ENCODE measurements around the gene NCBP1. TPM values are rescaled to one million over a fixed set of nuclear protein-coding genes. Genes with fewer than 3 reads are reported as not detected.

NCBP1 gene
- total and polyA plus RNA-seq, 9 of the 15 experiments (the other 6 are each of a cell fraction or from before 2014, with no cell fraction given) = 29.4 to 69.7 (median 57.5) TPM

DNA sequence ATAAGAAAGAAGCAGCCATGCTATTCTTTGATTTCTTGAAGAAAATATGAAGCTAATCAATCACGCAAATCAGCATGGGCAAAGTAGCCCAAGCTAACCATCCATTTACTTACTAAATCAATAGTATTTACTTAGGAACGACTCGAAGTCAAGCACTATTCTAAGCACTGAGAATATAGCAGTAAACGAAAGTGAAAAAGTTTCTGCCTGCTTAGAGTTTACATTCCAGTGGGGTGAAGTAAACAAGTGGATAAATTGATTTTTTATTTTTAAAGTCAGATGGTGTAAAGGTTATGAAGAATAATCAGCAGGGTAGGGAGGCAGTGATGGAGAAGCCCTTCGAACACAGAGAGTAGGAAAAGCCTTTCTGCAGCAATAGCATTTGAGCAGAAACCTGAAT lies 6.0 kb upstream of the NCBP1 start:
- H3K36me3 ChIP-seq (ENCODE audit: control insufficient read depth, insufficient read depth, low read length) = peaks cover 47% of the 10 kb centered on the region
- FAIRE-seq = no peak
- no peak overlapping the region for H3K9ac ChIP-seq (ENCODE audit: insufficient read depth in 1 of 2, low read depth in 2 of 2, low read length in 2 of 2)
- POLR2A ChIA-PET = no interaction called here
- TF ChIP-seq, protein P1, sequence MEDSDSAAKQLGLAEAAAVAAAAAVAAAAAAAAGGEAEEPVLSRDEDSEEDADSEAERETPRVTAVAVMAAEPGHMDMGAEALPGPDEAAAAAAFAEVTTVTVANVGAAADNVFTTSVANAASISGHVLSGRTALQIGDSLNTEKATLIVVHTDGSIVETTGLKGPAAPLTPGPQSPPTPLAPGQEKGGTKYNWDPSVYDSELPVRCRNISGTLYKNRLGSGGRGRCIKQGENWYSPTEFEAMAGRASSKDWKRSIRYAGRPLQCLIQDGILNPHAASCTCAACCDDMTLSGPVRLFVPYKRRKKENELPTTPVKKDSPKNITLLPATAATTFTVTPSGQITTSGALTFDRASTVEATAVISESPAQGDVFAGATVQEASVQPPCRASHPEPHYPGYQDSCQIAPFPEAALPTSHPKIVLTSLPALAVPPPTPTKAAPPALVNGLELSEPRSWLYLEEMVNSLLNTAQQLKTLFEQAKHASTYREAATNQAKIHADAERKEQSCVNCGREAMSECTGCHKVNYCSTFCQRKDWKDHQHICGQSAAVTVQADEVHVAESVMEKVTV (CRISPR knock-in tag; IDR thresholded peaks at IDR 0.05) = no peak
- TF ChIP-seq ADNP (tag; IDR thresholded peaks at IDR 0.05) = no peak
- no peak for TF ChIP-seq ZBTB1 (CRISPR knock-in tag; IDR thresholded peaks at IDR 0.05; ENCODE audit: borderline replicate concordance, low read depth)
- no peak for TF ChIP-seq OTX1 (CRISPR knock-in tag; IDR thresholded peaks at IDR 0.05)
- TF ChIP-seq, protein P2, sequence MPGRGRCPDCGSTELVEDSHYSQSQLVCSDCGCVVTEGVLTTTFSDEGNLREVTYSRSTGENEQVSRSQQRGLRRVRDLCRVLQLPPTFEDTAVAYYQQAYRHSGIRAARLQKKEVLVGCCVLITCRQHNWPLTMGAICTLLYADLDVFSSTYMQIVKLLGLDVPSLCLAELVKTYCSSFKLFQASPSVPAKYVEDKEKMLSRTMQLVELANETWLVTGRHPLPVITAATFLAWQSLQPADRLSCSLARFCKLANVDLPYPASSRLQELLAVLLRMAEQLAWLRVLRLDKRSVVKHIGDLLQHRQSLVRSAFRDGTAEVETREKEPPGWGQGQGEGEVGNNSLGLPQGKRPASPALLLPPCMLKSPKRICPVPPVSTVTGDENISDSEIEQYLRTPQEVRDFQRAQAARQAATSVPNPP (IDR thresholded peaks at IDR 0.05; ENCODE audit: borderline replicate concordance, insufficient read depth, insufficient read length) = no peak
- no peak for TF ChIP-seq ZKSCAN8 (CRISPR knock-in tag; IDR thresholded peaks at IDR 0.05)
- no peak for TF ChIP-seq FOS (IDR thresholded peaks at IDR 0.05; ENCODE audit: extremely low read depth, insufficient read length)
- TF ChIP-seq ZFX (CRISPR knock-in tag; IDR thresholded peaks at IDR 0.05) = no peak
- no peak for TF ChIP-seq ZNF224 (CRISPR knock-in tag; IDR thresholded peaks at IDR 0.05)
- no peak for TF ChIP-seq NRF1 (conservative IDR thresholded peaks at IDR 0.05 in 1 of 2, IDR thresholded peaks at IDR 0.05 in 1 of 2)
- no peak for TF ChIP-seq PPARD (CRISPR knock-in tag; IDR thresholded peaks at IDR 0.05)
- TF ChIP-seq FIP1L1 (IDR thresholded peaks at IDR 0.05; ENCODE audit: low read depth, low read length, poor library complexity, severe bottlenecking) = no peak
- no peak for TF ChIP-seq MCM7 (IDR thresholded peaks at IDR 0.05)
- TF ChIP-seq, protein P3, sequence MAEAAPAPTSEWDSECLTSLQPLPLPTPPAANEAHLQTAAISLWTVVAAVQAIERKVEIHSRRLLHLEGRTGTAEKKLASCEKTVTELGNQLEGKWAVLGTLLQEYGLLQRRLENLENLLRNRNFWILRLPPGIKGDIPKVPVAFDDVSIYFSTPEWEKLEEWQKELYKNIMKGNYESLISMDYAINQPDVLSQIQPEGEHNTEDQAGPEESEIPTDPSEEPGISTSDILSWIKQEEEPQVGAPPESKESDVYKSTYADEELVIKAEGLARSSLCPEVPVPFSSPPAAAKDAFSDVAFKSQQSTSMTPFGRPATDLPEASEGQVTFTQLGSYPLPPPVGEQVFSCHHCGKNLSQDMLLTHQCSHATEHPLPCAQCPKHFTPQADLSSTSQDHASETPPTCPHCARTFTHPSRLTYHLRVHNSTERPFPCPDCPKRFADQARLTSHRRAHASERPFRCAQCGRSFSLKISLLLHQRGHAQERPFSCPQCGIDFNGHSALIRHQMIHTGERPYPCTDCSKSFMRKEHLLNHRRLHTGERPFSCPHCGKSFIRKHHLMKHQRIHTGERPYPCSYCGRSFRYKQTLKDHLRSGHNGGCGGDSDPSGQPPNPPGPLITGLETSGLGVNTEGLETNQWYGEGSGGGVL (CRISPR knock-in tag; IDR thresholded peaks at IDR 0.05) = no peak
- no peak for TF ChIP-seq POLR3G (IDR thresholded peaks at IDR 0.05; ENCODE audit: extremely low read depth, insufficient read length, insufficient replicate concordance)
- no peak for TF ChIP-seq FOXP1 (CRISPR knock-in tag; IDR thresholded peaks at IDR 0.05)
- TF ChIP-seq SIN3A (IDR thresholded peaks at IDR 0.05; ENCODE audit: borderline replicate concordance in 2 of 2, control insufficient read depth in 1 of 2, low read depth in 2 of 2, low read length in 2 of 2) = no peak
- TF ChIP-seq NR4A1 (CRISPR knock-in tag; IDR thresholded peaks at IDR 0.05) = no peak
- TF ChIP-seq NR4A1 (tag; IDR thresholded peaks at IDR 0.05) = no peak
- no peak overlapping the region for H2AFZ ChIP-seq (ENCODE audit: low read depth, low read length)
- H3K4me1 ChIP-seq (replicated peaks in 1 of 2; ENCODE audit: control insufficient read depth in 2 of 2, insufficient read depth in 2 of 2, low read length in 2 of 2) = peaks cover 4 to 8% of the 10 kb centered on the region in 2 experiments; a peak in 3 of 5 replicates
- H3K9me3 ChIP-seq (replicated peaks; ENCODE audit: control insufficient read depth, insufficient read depth, low read depth, low read length) = no peaks in the 10 kb centered on the region
- no peak overlapping the region for H3K27ac ChIP-seq (ENCODE audit: extremely low read depth, low read depth, low read length)
- peaks cover 50% of the 10 kb centered on the region for H3K79me2 ChIP-seq (ENCODE audit: control insufficient read depth, insufficient read depth, low read length)
- intact Hi-C loops (cut with micrococcal nuclease) (no loop called here), in situ Hi-C loops (cut with MboI) (no loop called here)
- BruUV-seq (replicated peaks) = no TSS peak
- no peaks in the 10 kb centered on the region for H4K20me1 ChIP-seq (replicated peaks; ENCODE audit: control insufficient read depth, insufficient read depth, low read length)
- no peak for ATAC-seq
- H3K4me2 ChIP-seq (ENCODE audit: insufficient read depth, low read length) = no peak overlapping the region
- H3K9me1 ChIP-seq (ENCODE audit: control insufficient read depth, insufficient read depth, low read length) = no peaks in the 10 kb centered on the region
- H3K27me3 ChIP-seq (ENCODE audit: control insufficient read depth in 2 of 2, insufficient read depth in 2 of 2, low read length in 2 of 2) = no peaks in the 10 kb centered on the region
- H3K4me3 ChIP-seq = no peak overlapping the region
- DNase-seq (ENCODE audit: extremely low read depth in 1 of 4, low spot score in 3 of 4) = no peak
- CTCF ChIA-PET (ENCODE audit: low intra/inter-chr PET ratio) = no interaction called here
- 83% methylated on average over 5 of the region's 5 CpGs for WGBS (ENCODE audit: insufficient coverage, low coverage, missing lambda C conversion rate)
